WTC11 (cell line): ENCODE results near the gene SHROOM2. TPM values are rescaled to one million over a fixed set of nuclear protein-coding genes. Genes with fewer than 3 reads are reported as not detected.

Experiments
- ATAC-seq: fragments of 200-7000 bp; cut with Tn5 transposase; 2 replicates; pipeline ENCODE4 v1.10.0; 2021; ENCODE audit warnings: mild to moderate bottlenecking, moderate library complexity
- CTCF ChIA-PET: fragments of 300-600 bp; sonication (Branson Sonifier 250); formaldehyde crosslinking; loops from one replicate; lab custom pipeline; 2021; ENCODE audit warnings: antibody characterized with exemption; lab: Charles Lee
- POLR2A ChIA-PET: fragments of 350-600 bp; sonication (Branson Sonifier 250); formaldehyde crosslinking; loops from one replicate; lab custom pipeline; 2021; ENCODE audit warnings: antibody characterized with exemption; lab: Charles Lee
- DNase-seq: peaks from one replicate; pipeline ENCODE4 v3.0.0; 2021; ENCODE audit warnings: low spot score
- H3K27ac Mint-ChIP-seq: 2 replicates; pipeline ENCODE4 v1.8.0; 2021; ENCODE audit warnings: mixed read lengths
- H3K27me3 Mint-ChIP-seq: 2 replicates; pipeline ENCODE4 v1.8.0; 2021; ENCODE audit warnings: low read depth, mild to moderate bottlenecking, moderate library complexity, mixed read lengths
- H3K36me3 Mint-ChIP-seq: 2 replicates; pipeline ENCODE4 v1.8.0; 2021; ENCODE audit warnings: mixed read lengths
- H3K4me1 Mint-ChIP-seq: 2 replicates; pipeline ENCODE4 v1.8.0; 2022; ENCODE audit warnings: mixed read lengths
- H3K4me3 Mint-ChIP-seq: 2 replicates; pipeline ENCODE4 v1.8.0; 2021; ENCODE audit warnings: mild to moderate bottlenecking, moderate library complexity, mixed read lengths
- H3K9me3 Mint-ChIP-seq: 2 replicates; pipeline ENCODE4 v1.8.0; 2021; ENCODE audit warnings: mixed read lengths
- AR ChIP-seq: fragments of 250-450 bp; sonication (Bioruptor Pico); IDR thresholded peaks from 2 replicates; pipeline ENCODE4 v1.9.0; 2021; ENCODE audit warnings: mild to moderate bottlenecking
- ATF3 ChIP-seq: sonication (generic); formaldehyde crosslinking; conservative IDR thresholded peaks from 2 replicates; pipeline ENCODE4 v1.8.1; 2022; ENCODE audit warnings: mild to moderate bottlenecking, missing genetic modification reagents
- CBFB ChIP-seq: sonication (generic); formaldehyde crosslinking; IDR thresholded peaks from 2 replicates; pipeline ENCODE4 v1.8.1; 2022; ENCODE audit warnings: mild to moderate bottlenecking, low read depth, missing genetic modification reagents
- E2F5 ChIP-seq: sonication (generic); formaldehyde crosslinking; IDR thresholded peaks from 2 replicates; pipeline ENCODE4 v1.8.1; 2022; ENCODE audit warnings: mild to moderate bottlenecking, moderate library complexity, missing genetic modification reagents
- ERG ChIP-seq: fragments of 250-450 bp; sonication (Bioruptor Pico); IDR thresholded peaks from 2 replicates; pipeline ENCODE4 v1.8.0; 2021; ENCODE audit warnings: mild to moderate bottlenecking
- FOXK1 ChIP-seq: sonication (generic); formaldehyde crosslinking; IDR thresholded peaks from 2 replicates; pipeline ENCODE4 v1.8.0; 2022; ENCODE audit warnings: mild to moderate bottlenecking, moderate library complexity, missing genetic modification reagents
- FOXP4 ChIP-seq: sonication (generic); formaldehyde crosslinking; IDR thresholded peaks from 2 replicates; pipeline ENCODE4 v1.8.0; 2022; ENCODE audit warnings: mild to moderate bottlenecking, missing genetic modification reagents
- GRHL2 ChIP-seq: fragments of 250-450 bp; sonication (Bioruptor Pico); IDR thresholded peaks from 2 replicates; pipeline ENCODE4 v1.8.0; 2022; ENCODE audit warnings: mild to moderate bottlenecking, moderate library complexity; ENCODE audit not compliant: insufficient replicate concordance, severe bottlenecking
- IRF2 ChIP-seq: sonication (generic); formaldehyde crosslinking; IDR thresholded peaks from 2 replicates; pipeline ENCODE4 v1.8.0; 2022; ENCODE audit warnings: low read depth, missing genetic modification reagents, borderline replicate concordance
- JUN ChIP-seq: sonication (generic); formaldehyde crosslinking; IDR thresholded peaks from 2 replicates; pipeline ENCODE4 v1.8.0; 2023; ENCODE audit warnings: mild to moderate bottlenecking, missing genetic modification reagents
- MYBL2 ChIP-seq: sonication (generic); formaldehyde crosslinking; IDR thresholded peaks from 2 replicates; pipeline ENCODE4 v1.8.1; 2023; ENCODE audit warnings: mild to moderate bottlenecking, moderate library complexity, missing genetic modification reagents
- NFATC4 ChIP-seq: fragments of 250-450 bp; sonication (Bioruptor Pico); IDR thresholded peaks from 2 replicates; pipeline ENCODE4 v1.9.0; 2021; ENCODE audit warnings: mild to moderate bottlenecking
- NR1H2 ChIP-seq: sonication (generic); formaldehyde crosslinking; IDR thresholded peaks from 2 replicates; pipeline ENCODE4 v1.9.0; 2021; ENCODE audit warnings: mild to moderate bottlenecking, moderate library complexity, missing genetic modification reagents
- NR3C1 ChIP-seq: sonication (generic); formaldehyde crosslinking; conservative IDR thresholded peaks from 2 replicates; pipeline ENCODE4 v1.8.1; 2023; ENCODE audit warnings: low read depth, mild to moderate bottlenecking, missing genetic modification reagents
- PRRX2 ChIP-seq: fragments of 250-450 bp; sonication (Bioruptor Pico); IDR thresholded peaks from 2 replicates; pipeline ENCODE4 v1.8.0; 2021; ENCODE audit warnings: mild to moderate bottlenecking
- SMAD4 ChIP-seq: sonication (generic); formaldehyde crosslinking; IDR thresholded peaks from 2 replicates; pipeline ENCODE4 v1.8.0; 2022; ENCODE audit warnings: mild to moderate bottlenecking, missing genetic modification reagents
- TCF7 ChIP-seq: sonication (generic); formaldehyde crosslinking; IDR thresholded peaks from 2 replicates; pipeline ENCODE4 v1.8.0; 2022; ENCODE audit warnings: mild to moderate bottlenecking, low read depth, missing genetic modification reagents, moderate library complexity
- TEAD1 ChIP-seq: sonication (generic); formaldehyde crosslinking; IDR thresholded peaks from 2 replicates; pipeline ENCODE4 v1.8.0; 2022; ENCODE audit warnings: mild to moderate bottlenecking, missing genetic modification reagents
- USF1 ChIP-seq: sonication (generic); formaldehyde crosslinking; IDR thresholded peaks from 2 replicates; pipeline ENCODE4 v1.8.0; 2022; ENCODE audit warnings: mild to moderate bottlenecking, missing genetic modification reagents
- ZNF532 ChIP-seq: fragments of 250-450 bp; sonication (Bioruptor Pico); IDR thresholded peaks from 2 replicates; pipeline ENCODE4 v1.9.0; 2021; ENCODE audit warnings: mild to moderate bottlenecking, borderline replicate concordance
- total RNA-seq: library from RNA; stranded (reverse); gene quantifications from 3 replicates; pipeline ENCODE4 v1.2.3, GENCODE V29; 2021
- TF ChIP-seq, protein P1 (sequence below): fragments of 250-450 bp; sonication (Bioruptor Pico); IDR thresholded peaks from 2 replicates; pipeline ENCODE4 v1.9.0; 2021; ENCODE audit warnings: moderate library complexity, mild to moderate bottlenecking, inconsistent platforms, borderline replicate concordance

Gene SHROOM2
- total RNA-seq, 1 experiment from 2014 or later = 14.8 TPM

DNA sequence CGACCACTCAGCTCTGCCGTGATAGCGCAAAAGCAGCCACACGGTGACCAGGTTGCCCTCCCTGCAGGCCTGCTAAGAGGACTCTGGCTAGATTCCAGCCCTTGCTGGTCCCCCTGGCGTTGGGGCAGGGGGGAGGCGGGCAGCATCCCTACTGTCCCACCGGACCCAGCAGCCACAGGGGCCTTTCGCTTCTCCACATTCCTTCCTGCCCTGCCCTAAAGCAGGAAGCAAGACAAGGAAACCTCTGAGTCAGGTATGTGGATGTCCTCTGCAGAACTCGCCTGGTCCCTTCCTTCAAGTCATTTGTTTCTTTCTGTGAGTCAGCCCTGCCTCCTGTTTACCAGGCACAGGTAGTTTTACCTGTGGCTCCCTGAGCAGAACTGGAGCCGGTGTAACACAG lies 120.7 kb downstream of the SHROOM2 start (continued):
- TF ChIP-seq ZNF532 = no peak
- no peak for TF ChIP-seq USF1 (CRISPR knock-in tag)
- no peak for TF ChIP-seq PRRX2 (CRISPR knock-in tag)
- TF ChIP-seq FOXK1 (CRISPR knock-in tag) = no peak
- TF ChIP-seq SMAD4 = no peak
- TF ChIP-seq E2F5 (CRISPR knock-in tag) = no peak
- no peak for TF ChIP-seq NFATC4 (CRISPR knock-in tag)
- TF ChIP-seq NR1H2 (CRISPR knock-in tag) = no peak
- no peak for TF ChIP-seq TCF7
- TF ChIP-seq, protein P1, sequence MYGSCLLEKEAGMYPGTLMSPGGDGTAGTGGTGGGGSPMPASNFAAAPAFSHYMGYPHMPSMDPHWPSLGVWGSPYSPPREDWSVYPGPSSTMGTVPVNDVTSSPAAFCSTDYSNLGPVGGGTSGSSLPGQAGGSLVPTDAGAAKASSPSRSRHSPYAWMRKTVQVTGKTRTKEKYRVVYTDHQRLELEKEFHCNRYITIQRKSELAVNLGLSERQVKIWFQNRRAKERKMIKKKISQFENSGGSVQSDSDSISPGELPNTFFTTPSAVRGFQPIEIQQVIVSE = no peak
- TF ChIP-seq GRHL2 (CRISPR knock-in tag) = no peak
- no peak for TF ChIP-seq FOXP4
- no peak for TF ChIP-seq MYBL2 (CRISPR knock-in tag)

- Mint-ChIP-seq H3K4me3 (no peak overlapping the region), H3K36me3 (no peaks in the 10 kb centered on the region), H3K27me3 (no peaks in the 10 kb centered on the region), H3K9me3 (no peaks in the 10 kb centered on the region), H3K4me1 (peaks cover 24% of the 10 kb centered on the region), H3K27ac (peak overlapping the region; percentile 45)
- POLR2A ChIA-PET = no interaction called here
- ATAC-seq = no peak
- DNase-seq = no peak
- CTCF ChIA-PET = no interaction called here
- no peak for TF ChIP-seq ATF3 (CRISPR knock-in tag)
- no peak for TF ChIP-seq AR
- no peak for TF ChIP-seq TEAD1
- TF ChIP-seq CBFB = no peak
- TF ChIP-seq ERG (CRISPR knock-in tag) = no peak
- no peak for TF ChIP-seq IRF2 (CRISPR knock-in tag)
- TF ChIP-seq NR3C1 (CRISPR knock-in tag) = no peak
- no peak for TF ChIP-seq JUN (CRISPR knock-in tag)
- no peak for TF ChIP-seq PRRX2 (CRISPR knock-in tag)
- TF ChIP-seq FOXP4 = no peak
Observed at GRCh38 chrX:9907645-9908387, 121.6 kb downstream of the SHROOM2 start.
